GM19463 (cell line): Measurements from ENCODE around the gene RAPGEF2.

ENCODE experiments used
- ATAC-seq: cut with Tn5 transposase; IDR thresholded peaks from one replicate; pipeline ENCODE4 v1.9.1; 2021; ENCODE audit warnings: mild to moderate bottlenecking, moderate library complexity; ENCODE audit not compliant: unreplicated experiment

Gene RAPGEF2

GRCh38 chr4:159389756-159390155, 286.9 kb downstream of the RAPGEF2 start:
- no peak for ATAC-seq

DNA sequence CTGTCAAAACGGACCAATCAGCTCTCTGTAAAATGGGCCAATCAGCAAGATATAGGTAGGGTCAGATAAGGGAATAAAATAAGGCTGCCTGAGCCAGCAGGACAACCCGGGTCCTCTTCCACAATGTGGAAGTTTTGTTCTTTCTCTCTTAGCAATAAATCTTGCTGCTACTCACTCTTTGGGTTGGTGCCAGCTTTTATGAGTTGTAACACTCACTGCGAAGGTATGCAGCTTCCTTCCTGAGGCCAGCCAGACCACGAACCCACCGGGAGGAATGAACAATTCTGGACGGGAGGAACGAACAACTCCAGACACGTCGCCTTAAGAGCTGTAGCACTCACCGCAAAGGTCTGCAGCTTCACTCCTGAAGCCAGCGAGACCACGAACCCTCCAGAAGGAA, 287.8 kb downstream of the RAPGEF2 start:
- no peak for ATAC-seq

GRCh38 chr4:159395693-159396092, 292.8 kb downstream of the RAPGEF2 start:
- ATAC-seq: no peak

DNA sequence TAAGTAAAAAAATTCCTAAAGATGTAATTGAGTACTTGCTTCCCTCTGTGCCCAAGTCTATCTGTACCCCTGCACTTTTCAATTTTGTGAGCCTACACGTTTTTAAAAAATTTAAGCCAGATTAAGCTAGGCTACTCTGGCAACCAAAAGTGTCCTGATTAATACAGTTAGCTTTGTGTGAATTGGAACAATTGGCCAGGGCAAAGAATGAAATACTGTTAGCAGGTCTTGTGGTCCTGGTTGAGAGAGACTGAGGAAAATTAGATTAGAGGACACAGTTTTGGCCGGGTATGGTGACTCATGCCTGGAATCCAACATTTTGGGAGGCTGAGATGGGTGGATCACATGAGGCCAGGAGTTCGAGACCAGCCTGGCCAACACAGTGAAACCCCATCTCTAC, 293.3 kb downstream of the RAPGEF2 start:
- ATAC-seq: no peak

DNA sequence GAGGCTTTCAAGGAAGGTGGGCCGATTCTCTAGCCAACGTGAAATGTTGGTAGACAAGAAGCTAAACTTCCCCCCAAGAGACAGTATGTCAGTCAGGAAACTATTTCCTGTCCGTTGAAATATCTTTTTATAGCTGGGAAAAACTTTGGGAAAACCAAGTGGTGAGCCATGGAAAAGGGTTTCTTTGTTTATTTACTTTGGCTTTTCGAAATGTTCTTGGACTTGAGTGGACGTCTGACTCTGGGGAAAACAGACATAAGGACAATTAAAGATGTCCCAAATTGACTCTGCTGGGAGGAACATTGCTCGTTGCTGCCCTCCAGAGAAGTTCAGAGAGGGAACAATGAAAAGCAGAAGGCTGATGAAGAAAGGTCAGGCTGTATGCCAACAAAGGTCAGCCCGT, 295.4 kb downstream of the RAPGEF2 start:
- no peak for ATAC-seq

GRCh38 chr4:159400558-159401225, 297.8 kb downstream of the RAPGEF2 start:
- no peak for ATAC-seq

GRCh38 chr4:159401226-159401712, 298.4 kb downstream of the RAPGEF2 start:
- ATAC-seq: no peak

DNA sequence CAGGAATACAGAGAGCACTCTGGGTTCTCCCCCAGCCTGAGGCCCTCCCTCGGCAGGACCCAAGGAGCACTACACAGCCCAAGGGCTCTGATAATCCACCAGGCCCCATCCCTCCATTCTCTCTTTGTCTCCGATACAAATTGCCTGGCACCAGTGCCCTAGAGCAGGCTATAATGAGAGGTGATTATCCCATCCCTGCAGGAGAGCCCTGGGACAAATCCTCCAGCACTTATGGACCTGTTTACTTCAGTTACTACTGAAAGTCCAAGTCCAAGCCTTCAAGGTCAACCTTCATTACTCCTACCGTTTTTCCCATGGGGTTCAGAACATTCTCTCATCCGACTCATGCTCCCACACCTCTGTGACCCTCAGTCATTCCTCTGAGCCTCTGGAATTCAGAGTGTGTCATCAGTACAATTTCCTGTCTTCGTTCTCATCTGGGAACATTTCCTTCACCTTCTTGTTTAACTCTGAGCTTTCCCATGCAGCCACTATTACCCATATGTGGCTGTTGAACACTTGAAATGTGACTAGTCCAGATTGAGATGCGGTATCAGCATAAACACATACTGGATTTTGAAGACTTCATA, 299.0 kb downstream of the RAPGEF2 start:
- no peak for ATAC-seq
